GM21367 (cell line): ENCODE measurements around the gene ANK2.

Experiments
- ATAC-seq: cut with Tn5 transposase; IDR thresholded peaks from one replicate; pipeline ENCODE4 v1.9.1; 2021; ENCODE audit not compliant: unreplicated experiment

Gene ANK2

GRCh38 chr4:113278324-113278934 is 229.0 kb downstream of the ANK2 start:
- peak; percentile 99 for ATAC-seq

GRCh38 chr4:113285501-113285900 is 236.0 kb downstream of the ANK2 start:
- ATAC-seq, result no peak

GRCh38 chr4:113288257-113288656 is 238.8 kb downstream of the ANK2 start:
- ATAC-seq, result no peak

- ATAC-seq, result no peak
These were observed 239.2 kb downstream of the ANK2 start for GRCh38 chr4:113288696-113289095.

- no peak for ATAC-seq
These were observed 240.3 kb downstream of the ANK2 start for GRCh38 chr4:113289766-113290165.

GRCh38 chr4:113290666-113291065 is 241.2 kb downstream of the ANK2 start:
- no peak for ATAC-seq

- ATAC-seq, result no peak
These were observed 243.1 kb downstream of the ANK2 start for GRCh38 chr4:113292371-113293042.

- no peak for ATAC-seq
These were observed 243.6 kb downstream of the ANK2 start for GRCh38 chr4:113293043-113293560.

- ATAC-seq, result no peak
These were observed 244.2 kb downstream of the ANK2 start for GRCh38 chr4:113293674-113294073.

- no peak for ATAC-seq
These were observed 245.5 kb downstream of the ANK2 start for GRCh38 chr4:113294908-113295307.

GRCh38 chr4:113300471-113300928 is 251.0 kb downstream of the ANK2 start:
- no peak for ATAC-seq

- no peak for ATAC-seq
These were observed 252.6 kb downstream of the ANK2 start for GRCh38 chr4:113302051-113302450.

GRCh38 chr4:113303315-113303714 is 253.9 kb downstream of the ANK2 start:
- ATAC-seq, result no peak

- ATAC-seq, result no peak
These were observed 261.6 kb downstream of the ANK2 start for GRCh38 chr4:113311047-113311446.

- ATAC-seq, result no peak
These were observed 263.1 kb downstream of the ANK2 start for GRCh38 chr4:113312529-113312928.

GRCh38 chr4:113314426-113314825 is 265.0 kb downstream of the ANK2 start:
- no peak for ATAC-seq

GRCh38 chr4:113316879-113317278 is 267.4 kb downstream of the ANK2 start:
- ATAC-seq, result peak; percentile 93

GRCh38 chr4:113317523-113317922 is 268.1 kb downstream of the ANK2 start:
- no peak for ATAC-seq

- ATAC-seq, result no peak
These were observed 273.3 kb downstream of the ANK2 start for GRCh38 chr4:113322736-113323135.

GRCh38 chr4:113325876-113326615 is 276.6 kb downstream of the ANK2 start:
- ATAC-seq, result no peak

GRCh38 chr4:113327494-113327893 is 278.0 kb downstream of the ANK2 start:
- no peak for ATAC-seq

- no peak for ATAC-seq
These were observed 279.1 kb downstream of the ANK2 start for GRCh38 chr4:113328514-113328913.
